Uterine smooth muscle cell (primary cell): ENCODE results near the gene GRSF1. TPM values are rescaled to one million over a fixed set of nuclear protein-coding genes. Genes with fewer than 3 reads are reported as not detected.

Source experiments
- total RNA-seq: library from RNA; depleted of rRNA; stranded (reverse); fragments of >200 nt; gene quantifications from 2 replicates; pipeline ENCODE4 v1.2.3, GENCODE V29; 2014

The GRSF1 gene, protein sequence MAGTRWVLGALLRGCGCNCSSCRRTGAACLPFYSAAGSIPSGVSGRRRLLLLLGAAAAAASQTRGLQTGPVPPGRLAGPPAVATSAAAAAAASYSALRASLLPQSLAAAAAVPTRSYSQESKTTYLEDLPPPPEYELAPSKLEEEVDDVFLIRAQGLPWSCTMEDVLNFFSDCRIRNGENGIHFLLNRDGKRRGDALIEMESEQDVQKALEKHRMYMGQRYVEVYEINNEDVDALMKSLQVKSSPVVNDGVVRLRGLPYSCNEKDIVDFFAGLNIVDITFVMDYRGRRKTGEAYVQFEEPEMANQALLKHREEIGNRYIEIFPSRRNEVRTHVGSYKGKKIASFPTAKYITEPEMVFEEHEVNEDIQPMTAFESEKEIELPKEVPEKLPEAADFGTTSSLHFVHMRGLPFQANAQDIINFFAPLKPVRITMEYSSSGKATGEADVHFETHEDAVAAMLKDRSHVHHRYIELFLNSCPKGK
- 93.5 and 97.6 TPM in 2 replicates for total RNA-seq

DNA sequence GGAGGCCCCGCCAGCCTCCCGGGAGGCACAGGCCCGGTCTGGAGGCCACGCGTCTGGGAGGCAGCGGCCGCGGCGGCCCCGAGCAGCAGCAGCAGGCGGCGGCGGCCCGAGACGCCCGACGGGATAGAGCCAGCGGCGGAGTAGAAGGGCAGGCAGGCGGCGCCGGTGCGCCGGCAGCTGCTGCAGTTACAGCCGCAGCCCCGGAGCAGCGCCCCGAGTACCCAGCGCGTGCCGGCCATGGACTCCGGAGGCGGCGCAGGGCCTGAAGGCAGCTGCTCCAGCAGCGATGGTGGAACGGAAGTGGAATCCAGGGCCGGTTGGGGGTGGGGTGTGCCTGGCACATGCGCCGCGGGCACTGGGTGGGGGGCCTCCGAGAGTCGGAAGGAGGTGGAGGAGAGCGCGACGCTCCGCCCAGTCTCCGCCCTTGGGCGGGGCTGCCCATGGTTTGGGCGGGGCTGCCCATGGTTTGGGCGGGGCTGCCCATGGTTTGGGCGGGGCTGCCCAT, at the start of gene GRSF1:
GRSF1 (minus strand) TSS at position 302 of the 505 bp plus-strand sequence; CDS start at position 239, 63 bp downstream.

Other genes starting within 250 kb of the GRSF1 start
- gene AMBN, start 247.6 kb downstream of the GRSF1 start, total RNA-seq, result not detected in 2 replicates
- under 0.01 TPM in 1 of 2 replicates, not detected in the other for gene ENAM, start 211.1 kb downstream of the GRSF1 start, total RNA-seq
- gene JCHAIN, start 173.4 kb downstream of the GRSF1 start, total RNA-seq, result 0.66 and 1.2 TPM in 2 replicates
- gene UTP3, start 151.4 kb downstream of the GRSF1 start, total RNA-seq, result 20.4 and 27.7 TPM in 2 replicates
- gene RUFY3, start 117.9 kb downstream of the GRSF1 start, total RNA-seq, result 67.7 and 97.8 TPM in 2 replicates
- gene MOB1B, start 62.5 kb upstream of the GRSF1 start, total RNA-seq, result 15.3 and 15.6 TPM in 2 replicates
- 17.9 and 25.7 TPM in 2 replicates for gene DCK, start 153.8 kb upstream of the GRSF1 start, total RNA-seq